GM10266 (cell line): Measurements from ENCODE around the gene C16orf74.

Source experiments
- DNase-seq: peaks from one replicate; pipeline ENCODE4 v3.0.0; 2012; ENCODE audit errors: extremely low spot score
- CTCF ChIP-seq: IDR thresholded peaks from 2 replicates; pipeline ENCODE4 v1.5.1; 2012; ENCODE audit warnings: mild to moderate bottlenecking, low read depth; ENCODE audit not compliant: control insufficient read depth, insufficient read depth; ENCODE audit errors: missing control alignments

The C16orf74 gene

GRCh38 chr16:85719605-85720301 lies 31.1 kb downstream of the C16orf74 start:
- DNase-seq, result no peak
- TF ChIP-seq CTCF, result no peak

GRCh38 chr16:85718682-85719081 lies 32.2 kb downstream of the C16orf74 start:
- TF ChIP-seq CTCF, result peak; percentile 62
- no peak for DNase-seq

GRCh38 chr16:85718153-85718477 lies 32.8 kb downstream of the C16orf74 start:
- DNase-seq, result no peak

GRCh38 chr16:85717393-85718152 lies 33.3 kb downstream of the C16orf74 start:
- peak; percentile 78 for DNase-seq
- TF ChIP-seq CTCF, result peak; percentile 65

More at GRCh38 chr16:85718153-85718477, 32.8 kb downstream of the C16orf74 start:
- TF ChIP-seq CTCF, result no peak

DNA sequence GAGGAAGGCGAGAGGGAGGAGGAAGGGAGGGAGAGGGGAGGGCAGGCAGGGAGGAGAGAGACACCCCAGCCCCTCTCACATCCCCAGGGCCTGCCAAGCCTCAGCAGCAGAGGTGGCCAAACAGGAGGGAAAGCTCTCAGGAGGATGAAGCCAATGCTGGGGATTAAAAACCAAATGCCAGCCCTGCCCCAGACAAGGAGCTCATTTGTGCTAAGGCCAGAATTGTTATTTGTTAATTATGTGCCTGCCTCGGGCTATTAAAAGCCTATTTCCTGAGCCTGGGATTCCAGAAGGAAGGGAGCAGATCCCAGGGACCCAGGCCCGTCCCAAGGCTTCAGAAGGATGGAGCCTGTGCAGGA lies 34.2 kb downstream of the C16orf74 start:
- no peak for DNase-seq

GRCh38 chr16:85716022-85716679 lies 34.7 kb downstream of the C16orf74 start:
- DNase-seq, result no peak
- no peak for TF ChIP-seq CTCF

More for the DNA sequence above, 34.2 kb downstream of the C16orf74 start:
- TF ChIP-seq CTCF, result no peak

DNA sequence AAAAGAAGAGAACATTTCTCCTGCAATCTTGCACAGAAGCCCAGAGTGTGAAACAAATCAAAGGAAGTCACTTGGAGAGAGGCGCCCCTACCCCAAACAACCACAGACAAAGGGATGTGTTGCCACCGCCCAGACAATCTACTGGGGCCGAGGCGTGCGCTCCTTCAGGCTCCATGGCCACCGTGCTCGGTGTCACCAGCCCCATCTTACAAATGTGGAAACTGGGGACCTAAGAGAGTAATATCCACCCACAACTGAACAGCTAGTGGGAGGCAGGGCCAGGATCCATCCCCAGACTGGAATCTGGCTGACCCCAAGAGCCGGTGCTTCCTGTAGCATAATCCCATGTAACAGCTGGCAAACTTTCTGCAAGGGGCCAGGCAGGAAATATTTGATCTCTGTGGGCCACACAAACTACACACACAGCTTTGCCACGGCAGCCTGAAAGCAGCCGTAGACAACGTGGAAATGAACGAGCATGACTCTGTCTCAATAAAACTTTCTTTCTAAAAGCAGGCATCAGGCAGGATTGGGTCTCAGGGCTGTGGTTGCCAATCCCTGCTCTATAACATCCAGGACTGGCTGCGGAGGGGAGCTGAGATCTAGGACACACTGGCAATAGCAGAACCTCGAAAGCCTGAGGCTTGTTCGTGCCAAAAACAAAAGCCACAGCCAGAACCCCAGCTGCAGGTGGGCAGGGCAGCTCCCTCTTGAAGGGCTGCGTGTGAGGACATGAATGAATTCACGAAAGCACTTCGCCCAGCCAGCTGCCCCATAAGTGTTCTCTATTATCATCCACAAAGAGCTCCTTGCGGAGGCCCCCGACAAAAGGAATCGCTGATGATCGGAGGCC lies 35.5 kb downstream of the C16orf74 start:
- TF ChIP-seq CTCF, result no peak
- no peak for DNase-seq
